OCI-LY3 (cell line): ENCODE measurements around the gene C16orf74.

Experiments used
- H2AFZ ChIP-seq: fragments of 200-600, 300-600 bp; shearing (Covaris generic); 2 replicates; pipeline ENCODE4 v1.6.0; 2014; ENCODE audit warnings: antibody characterized with exemption, low read depth, low read length
- H3K27ac ChIP-seq: fragments of 200-600, 300-600 bp; sonication (generic); 2 replicates; pipeline ENCODE4 v1.5.1; 2014; ENCODE audit warnings: mild to moderate bottlenecking, low read length, moderate library complexity, mixed read lengths
- H3K27me3 ChIP-seq: fragments of 200-600, 300-600 bp; sonication (generic); 2 replicates; pipeline ENCODE4 v1.6.1; 2014; ENCODE audit warnings: low read depth, low read length, mixed read lengths
- H3K36me3 ChIP-seq: fragments of 200-600, 300-600 bp; sonication (generic); replicated peaks from 2 replicates; pipeline ENCODE3; 2014; ENCODE audit warnings: low read depth, low read length, mixed read lengths
- H3K4me1 ChIP-seq: fragments of 300-600, 200-600 bp; sonication (generic); 2 replicates; pipeline ENCODE4 v1.6.1; 2014; ENCODE audit warnings: low read length, mixed read lengths
- H3K4me2 ChIP-seq: fragments of 200-600, 300-600 bp; sonication (generic); 2 replicates; pipeline ENCODE4 v1.6.1; 2014; ENCODE audit warnings: low read length, mixed read lengths
- H3K4me3 ChIP-seq: fragments of 300-600, 200-600 bp; sonication (generic); 2 replicates; pipeline ENCODE4 v1.5.1; 2014; ENCODE audit warnings: antibody characterized with exemption, mild to moderate bottlenecking, low read length, moderate library complexity
- H3K79me2 ChIP-seq: fragments of 300-600, 200-600 bp; shearing (Covaris generic); 2 replicates; pipeline ENCODE4 v1.6.1; 2014; ENCODE audit warnings: mild to moderate bottlenecking, low read length, mixed read lengths
- H3K9ac ChIP-seq: fragments of 300-600, 200-600 bp; shearing (Covaris generic); 2 replicates; pipeline ENCODE4 v1.6.0; 2014; ENCODE audit warnings: mild to moderate bottlenecking, low read length, moderate library complexity
- H3K9me3 ChIP-seq: fragments of 200-600, 300-600 bp; shearing (Covaris generic); 2 replicates; pipeline ENCODE4 v1.6.1; 2014; ENCODE audit warnings: low read length, mixed read lengths; ENCODE audit not compliant: insufficient read depth
- H4K20me1 ChIP-seq: fragments of 200-600, 300-600 bp; sonication (generic); 2 replicates; pipeline ENCODE4 v1.6.1; 2016; ENCODE audit warnings: low read length, mixed read lengths; ENCODE audit not compliant: insufficient read depth
- EZH2phosphoT487 ChIP-seq: fragments of 200-600 bp; shearing (Covaris generic); IDR thresholded peaks from 2 replicates; pipeline ENCODE4 v1.6.1; 2018; ENCODE audit warnings: antibody characterized with exemption, mixed run types, low read depth
- TF ChIP-seq, protein P1 (sequence below): fragments of 200-600, 300-600 bp; sonication (generic); IDR thresholded peaks from 2 replicates; pipeline ENCODE4 v1.5.1; 2014; ENCODE audit warnings: antibody characterized with exemption, low read length, low read depth

The C16orf74 gene

DNA sequence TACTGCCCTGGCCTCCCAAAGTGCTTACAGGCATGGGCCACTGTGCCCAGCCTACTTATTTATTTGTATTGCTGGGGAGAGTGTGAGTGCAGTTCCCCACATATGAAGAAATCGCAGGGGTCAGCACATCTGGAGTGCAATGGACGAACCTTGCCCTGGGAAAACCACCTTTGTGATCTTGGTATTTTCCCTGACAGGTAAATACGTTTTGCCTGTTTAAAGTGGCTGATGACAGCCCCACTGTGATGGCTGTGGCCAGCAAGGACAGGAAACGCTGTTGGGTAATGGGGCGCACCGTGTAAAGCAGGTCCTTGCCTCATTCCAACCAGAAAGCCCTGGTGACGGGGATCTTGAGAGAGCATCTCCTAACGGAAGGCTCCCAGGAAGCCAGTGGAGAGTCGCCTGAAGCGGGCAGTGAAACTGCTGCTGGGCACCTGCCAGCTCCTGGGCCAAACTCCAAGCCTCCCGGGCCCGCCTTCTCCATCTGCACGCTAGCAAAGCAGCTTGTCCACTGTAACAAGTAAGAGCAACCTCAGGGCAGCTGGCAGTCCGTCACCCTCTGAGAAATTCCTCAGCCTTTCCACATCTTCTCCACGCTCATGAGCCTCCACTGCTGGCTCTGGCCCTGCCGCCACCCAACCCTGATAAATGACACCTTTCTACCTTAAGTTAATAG lies 30.9 kb upstream of the C16orf74 start:
- Histone ChIP-seq H3K9ac (no peak overlapping the region), H3K36me3 (peaks cover 53% of the 10 kb centered on the region), H3K27ac (no peak overlapping the region), H3K4me3 (no peak overlapping the region), H3K4me2 (no peak overlapping the region), H2AFZ (no peak overlapping the region), H4K20me1 (0 out of 2 replicates have a peak, but pooled peaks cover 4% of the 10 kb centered on the region), H3K9me3 (no peaks in the 10 kb centered on the region), H3K4me1 (no peaks in the 10 kb centered on the region), H3K79me2 (no peaks in the 10 kb centered on the region; the same call in 1 of the 2 replicates), H3K27me3 (no peaks in the 10 kb centered on the region)
- TF ChIP-seq EZH2phosphoT487: no peak
- TF ChIP-seq, protein P1, sequence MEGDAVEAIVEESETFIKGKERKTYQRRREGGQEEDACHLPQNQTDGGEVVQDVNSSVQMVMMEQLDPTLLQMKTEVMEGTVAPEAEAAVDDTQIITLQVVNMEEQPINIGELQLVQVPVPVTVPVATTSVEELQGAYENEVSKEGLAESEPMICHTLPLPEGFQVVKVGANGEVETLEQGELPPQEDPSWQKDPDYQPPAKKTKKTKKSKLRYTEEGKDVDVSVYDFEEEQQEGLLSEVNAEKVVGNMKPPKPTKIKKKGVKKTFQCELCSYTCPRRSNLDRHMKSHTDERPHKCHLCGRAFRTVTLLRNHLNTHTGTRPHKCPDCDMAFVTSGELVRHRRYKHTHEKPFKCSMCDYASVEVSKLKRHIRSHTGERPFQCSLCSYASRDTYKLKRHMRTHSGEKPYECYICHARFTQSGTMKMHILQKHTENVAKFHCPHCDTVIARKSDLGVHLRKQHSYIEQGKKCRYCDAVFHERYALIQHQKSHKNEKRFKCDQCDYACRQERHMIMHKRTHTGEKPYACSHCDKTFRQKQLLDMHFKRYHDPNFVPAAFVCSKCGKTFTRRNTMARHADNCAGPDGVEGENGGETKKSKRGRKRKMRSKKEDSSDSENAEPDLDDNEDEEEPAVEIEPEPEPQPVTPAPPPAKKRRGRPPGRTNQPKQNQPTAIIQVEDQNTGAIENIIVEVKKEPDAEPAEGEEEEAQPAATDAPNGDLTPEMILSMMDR: no peak

DNA sequence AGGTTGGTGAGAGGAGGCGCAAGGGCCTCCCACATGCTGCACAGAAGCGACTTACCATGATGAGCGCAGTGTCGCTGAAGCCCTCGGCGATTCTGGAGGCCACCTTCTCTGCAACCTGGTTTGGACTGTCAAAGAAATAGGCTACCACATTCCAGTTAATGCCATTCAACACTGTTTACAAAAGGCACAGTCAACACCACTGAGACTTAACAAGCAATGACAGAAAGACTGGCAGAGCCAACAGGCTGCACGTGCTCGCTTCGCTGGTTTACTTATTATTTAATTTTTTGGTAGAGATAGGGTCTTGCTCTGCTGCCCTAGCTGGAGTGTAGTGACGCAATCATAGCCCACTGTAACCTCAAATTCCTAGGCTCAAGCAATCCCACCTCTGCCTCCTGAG lies 30.3 kb upstream of the C16orf74 start:
- no peaks in the 10 kb centered on the region for H3K9me3 ChIP-seq
- H3K79me2 ChIP-seq: no peaks in the 10 kb centered on the region; the same call in 1 of the 2 replicates
- H3K4me2 ChIP-seq: no peak overlapping the region
- H3K27me3 ChIP-seq: no peaks in the 10 kb centered on the region
- H3K36me3 ChIP-seq: peaks cover 52% of the 10 kb centered on the region
- H3K4me1 ChIP-seq: no peaks in the 10 kb centered on the region
- H4K20me1 ChIP-seq: 0 out of 2 replicates have a peak, but pooled peaks cover 4% of the 10 kb centered on the region
- H2AFZ ChIP-seq: no peak overlapping the region
- no peak overlapping the region for H3K9ac ChIP-seq
- H3K27ac ChIP-seq: no peak overlapping the region
- no peak overlapping the region for H3K4me3 ChIP-seq
- no peak for TF ChIP-seq EZH2phosphoT487
- TF ChIP-seq, protein P1: no peak

DNA sequence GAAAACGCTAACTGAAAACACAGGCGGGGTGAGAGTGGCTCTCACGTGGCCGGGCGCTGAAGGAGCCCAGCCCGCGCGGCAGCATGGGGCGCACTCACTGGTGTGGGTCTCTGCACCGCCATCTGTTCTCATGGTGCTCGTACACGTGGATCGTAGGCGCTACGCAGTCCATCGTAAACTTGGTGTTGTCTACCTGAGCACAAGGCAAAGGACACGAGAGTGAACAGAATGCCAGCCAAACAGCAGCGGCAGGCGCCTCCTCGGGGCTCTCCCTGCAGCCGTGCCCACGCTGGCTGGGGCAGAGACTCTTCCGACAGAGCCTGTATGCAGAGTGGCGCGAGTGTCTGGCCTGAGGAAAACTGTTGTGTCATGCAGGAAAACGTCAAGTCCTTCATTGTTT lies 29.4 kb upstream of the C16orf74 start:
- TF ChIP-seq EZH2phosphoT487: no peak
- TF ChIP-seq, protein P1: no peak
- Histone ChIP-seq H3K27me3 (no peaks in the 10 kb centered on the region), H3K36me3 (peaks cover 46% of the 10 kb centered on the region)

DNA sequence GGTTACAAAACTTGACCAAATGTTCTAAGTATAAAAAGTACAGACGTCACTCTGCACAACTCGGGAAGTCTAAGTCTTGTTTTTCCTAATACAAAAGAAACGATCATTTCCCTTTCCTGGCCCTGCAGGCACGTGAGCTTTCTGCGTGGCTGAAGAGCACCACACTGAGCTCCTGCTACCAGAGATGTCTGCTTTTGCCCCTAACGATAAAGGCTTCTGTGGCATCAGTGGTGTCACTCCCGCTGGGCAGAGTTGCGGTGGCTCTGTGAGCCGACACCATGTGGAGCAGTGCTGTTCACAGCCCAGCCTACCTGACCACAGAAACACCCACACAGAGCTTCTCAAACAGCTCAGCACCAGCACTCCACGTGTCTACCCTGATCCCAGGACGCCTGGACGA lies 28.0 kb upstream of the C16orf74 start:
- H3K27me3 ChIP-seq: no peaks in the 10 kb centered on the region
- H3K4me1 ChIP-seq: no peaks in the 10 kb centered on the region
- no peak overlapping the region for H3K27ac ChIP-seq
- TF ChIP-seq, protein P1: no peak
- TF ChIP-seq EZH2phosphoT487: no peak
- no peaks in the 10 kb centered on the region; the same call in 1 of the 2 replicates for H3K79me2 ChIP-seq
- H3K9ac ChIP-seq: no peak overlapping the region
- H3K4me2 ChIP-seq: no peak overlapping the region
- no peaks in the 10 kb centered on the region for H3K9me3 ChIP-seq
- H4K20me1 ChIP-seq: 0 out of 2 replicates have a peak, but pooled peaks cover 4% of the 10 kb centered on the region
- peaks cover 43% of the 10 kb centered on the region for H3K36me3 ChIP-seq
- H2AFZ ChIP-seq: no peak overlapping the region
- no peak overlapping the region for H3K4me3 ChIP-seq

More for the DNA sequence above, 29.4 kb upstream of the C16orf74 start:
- Histone ChIP-seq H4K20me1 (0 out of 2 replicates have a peak, but pooled peaks cover 4% of the 10 kb centered on the region), H3K9me3 (no peaks in the 10 kb centered on the region), H2AFZ (no peak overlapping the region), H3K4me3 (no peak overlapping the region), H3K4me2 (no peak overlapping the region), H3K27ac (no peak overlapping the region), H3K79me2 (no peaks in the 10 kb centered on the region; the same call in 1 of the 2 replicates), H3K9ac (no peak overlapping the region), H3K4me1 (no peaks in the 10 kb centered on the region)
